Choroid plexus epithelial cell (primary cell): ENCODE data around the gene TMOD1.

Experiments used
- DNase-seq: peaks from one replicate; pipeline ENCODE4 v3.0.0-alpha.2; 2010; ENCODE audit warnings: low read depth
- H3K4me3 ChIP-seq: 2 replicates; pipeline ENCODE4 v1.5.1; 2011; ENCODE audit warnings: low read depth, mild to moderate bottlenecking, control low read depth, low read length, moderate library complexity
- CTCF ChIP-seq: conservative IDR thresholded peaks from 2 replicates; pipeline ENCODE4 v1.5.1; 2011; ENCODE audit warnings: low read depth, mild to moderate bottlenecking, control low read depth, inconsistent platforms, low read length, moderate library complexity

Gene TMOD1

DNA sequence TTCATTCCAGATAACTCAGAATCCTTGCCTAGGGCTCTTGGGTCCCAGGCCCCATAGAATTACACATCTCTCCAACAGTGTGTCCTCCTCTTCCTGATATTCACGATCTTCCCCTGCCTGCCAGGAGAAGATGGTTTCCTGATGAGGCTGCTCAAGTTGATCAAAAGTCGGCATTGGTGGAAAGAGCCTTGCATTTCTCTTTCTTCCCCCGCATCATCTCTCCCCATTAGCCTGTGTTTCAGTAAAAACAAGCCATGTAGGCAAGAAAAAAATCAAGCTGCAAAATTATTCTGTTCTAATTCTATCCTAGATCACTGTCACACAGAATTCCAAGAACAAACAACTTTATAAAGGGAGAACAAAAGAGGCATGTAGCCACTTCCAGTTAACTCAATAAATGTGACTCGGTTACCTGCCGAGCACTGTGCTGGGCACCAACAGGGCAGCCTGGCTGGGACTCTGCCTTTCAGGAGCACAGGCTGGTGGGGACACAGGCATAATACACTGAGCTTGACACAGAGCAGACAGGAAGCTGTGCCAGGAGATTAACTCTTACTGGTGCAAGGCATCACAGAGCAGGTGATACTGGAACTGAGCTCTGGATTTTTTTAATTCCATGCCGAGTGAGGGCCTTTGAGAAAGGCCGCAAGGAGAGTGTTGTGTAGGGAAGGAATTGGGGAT is 25.6 kb downstream of the TMOD1 start:
- DNase-seq = no peak
- no peak overlapping the region for H3K4me3 ChIP-seq
- no peak for TF ChIP-seq CTCF

- TF ChIP-seq CTCF = no peak
- DNase-seq = no peak
- H3K4me3 ChIP-seq = no peak overlapping the region
Measured at GRCh38 chr9:97527626-97528528, 26.4 kb downstream of the TMOD1 start.

DNA sequence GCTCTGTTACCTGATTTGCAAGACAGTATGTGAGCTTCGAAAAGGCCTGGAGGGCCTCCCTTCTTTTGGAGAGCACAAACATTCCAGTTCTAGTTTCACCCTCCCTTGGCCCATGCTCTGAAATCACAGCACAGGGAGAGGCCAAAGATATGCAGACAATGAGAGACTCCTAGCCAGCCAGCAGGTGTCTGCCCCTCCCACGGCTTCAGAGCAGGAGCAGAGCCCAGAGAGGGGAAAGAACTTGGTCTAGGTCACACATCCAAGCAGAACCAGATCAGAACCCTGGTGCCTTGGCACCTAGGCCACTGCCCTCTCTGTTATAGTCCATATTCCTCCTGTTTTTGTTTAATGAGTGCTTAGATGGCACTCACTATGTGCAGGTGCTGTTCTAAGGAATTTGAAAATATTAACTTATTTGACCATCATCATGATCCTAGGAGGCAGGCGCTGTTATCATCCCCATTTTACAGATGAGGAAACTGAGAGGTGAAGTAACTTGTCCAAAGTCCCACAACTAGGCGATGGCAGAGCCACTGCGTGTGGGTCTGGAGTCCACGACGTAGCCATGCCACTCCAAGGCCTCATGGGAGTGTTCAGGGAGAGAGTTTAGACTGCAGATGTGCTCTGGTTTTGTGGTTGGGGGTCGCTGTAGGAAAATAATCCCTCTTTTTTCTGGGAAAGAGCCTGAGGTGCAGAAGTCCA is 27.2 kb downstream of the TMOD1 start:
- TF ChIP-seq CTCF = no peak
- DNase-seq = no peak
- H3K4me3 ChIP-seq = no peak overlapping the region

DNA sequence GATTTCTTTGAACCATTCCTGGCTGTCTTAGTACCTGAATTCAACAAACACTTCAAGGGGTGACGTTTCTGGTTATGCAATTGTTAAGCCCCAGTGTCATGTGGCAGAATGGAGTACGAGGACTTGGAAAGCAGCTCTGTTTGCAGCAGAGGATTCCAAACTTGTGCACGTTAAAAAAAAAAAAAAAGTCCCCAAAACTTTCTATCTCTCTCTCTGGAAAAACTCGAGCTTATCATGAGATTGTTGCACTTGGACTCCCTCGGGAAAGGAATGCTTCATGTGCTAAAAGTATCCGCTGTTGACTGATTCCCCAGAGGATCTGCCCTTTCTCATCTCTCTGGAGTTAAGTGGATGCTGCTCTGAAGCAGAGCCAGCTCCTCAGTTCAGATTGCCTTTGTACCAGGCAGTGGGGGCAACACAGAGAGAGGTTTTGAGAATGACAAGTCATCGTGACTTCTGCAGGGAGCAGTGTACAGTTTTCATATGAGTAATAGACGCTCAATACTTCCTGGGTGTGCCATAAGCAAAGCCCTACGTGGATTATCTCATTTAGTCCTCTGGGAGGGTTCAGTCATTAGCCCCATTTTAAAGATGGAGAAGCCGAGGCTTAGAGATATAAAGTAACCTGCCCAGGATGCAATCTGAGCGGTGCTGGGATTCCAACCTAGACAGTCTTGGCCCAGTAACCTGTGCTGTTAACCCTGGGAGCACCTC is 28.1 kb downstream of the TMOD1 start:
- DNase-seq = no peak
- H3K4me3 ChIP-seq = no peak overlapping the region
- no peak for TF ChIP-seq CTCF

GRCh38 chr9:97531888-97532376 is 30.5 kb downstream of the TMOD1 start:
- no peak overlapping the region for H3K4me3 ChIP-seq
- no peak for DNase-seq
- no peak for TF ChIP-seq CTCF

GRCh38 chr9:97534185-97534584 is 32.7 kb downstream of the TMOD1 start:
- TF ChIP-seq CTCF = no peak
- no peak overlapping the region for H3K4me3 ChIP-seq
- DNase-seq = no peak
